ENCODE results near the gene HBEGF.
"Not testable (repeated sequence)": the region's sequence is repeated elsewhere in the genome, so short reads cannot be mapped to it uniquely, and the experiment has no call there.

HBEGF gene

GRCh38 chr5:140360681-140361479 lies 14.5 kb upstream of the HBEGF start:
- no peak for ATAC-seq

- no peak for ATAC-seq
Measured at GRCh38 chr5:140360101-140360500, 13.7 kb upstream of the HBEGF start, which contains the start of gene SLC4A9. SLC4A9 (plus strand) TSS chr5:140360194; CDS start chr5:140360237, 43 bp downstream.

GRCh38 chr5:140358738-140359310 lies 12.4 kb upstream of the HBEGF start:
- no peak for ATAC-seq

GRCh38 chr5:140357726-140358093 lies 11.3 kb upstream of the HBEGF start:
- peak; percentile 93 to 95 for ATAC-seq

GRCh38 chr5:140356853-140357725 lies 10.7 kb upstream of the HBEGF start:
- ATAC-seq = no peak

GRCh38 chr5:140355546-140355945 lies 9.1 kb upstream of the HBEGF start:
- ATAC-seq = no peak

GRCh38 chr5:140351609-140352334 lies 5.4 kb upstream of the HBEGF start:
- ATAC-seq = peak; percentile 72 to 79

GRCh38 chr5:140349244-140349643 lies 2.8 kb upstream of the HBEGF start:
- ATAC-seq = no peak

- no peak for ATAC-seq
Measured at GRCh38 chr5:140348104-140348503, 1.7 kb upstream of the HBEGF start.

GRCh38 chr5:140347360-140347759 lies 957 bp upstream of the HBEGF start:
- no peak for ATAC-seq

- ATAC-seq = peak in 1 of 2 donors; percentile 3
Measured at GRCh38 chr5:140345919-140346347, 470 bp downstream of the HBEGF start.

GRCh38 chr5:140344683-140345423 lies 1.6 kb downstream of the HBEGF start:
- ATAC-seq = peak; percentile 36 to 44

GRCh38 chr5:140343849-140344248 lies 2.6 kb downstream of the HBEGF start:
- ATAC-seq = not testable (repeated sequence)

- ATAC-seq = no peak
Measured at GRCh38 chr5:140342896-140343295, 3.5 kb downstream of the HBEGF start.

- no peak for ATAC-seq
Measured at GRCh38 chr5:140342287-140342686, 4.1 kb downstream of the HBEGF start.

GRCh38 chr5:140341591-140341990 lies 4.8 kb downstream of the HBEGF start:
- ATAC-seq = no peak

GRCh38 chr5:140340605-140341121 lies 5.7 kb downstream of the HBEGF start:
- ATAC-seq = no peak

- ATAC-seq = no peak
Measured at GRCh38 chr5:140339636-140340035, 6.8 kb downstream of the HBEGF start.

GRCh38 chr5:140338908-140339307 lies 7.5 kb downstream of the HBEGF start:
- no peak for ATAC-seq

GRCh38 chr5:140338336-140338735 lies 8.1 kb downstream of the HBEGF start:
- ATAC-seq = no peak

GRCh38 chr5:140337880-140338279 lies 8.5 kb downstream of the HBEGF start:
- ATAC-seq = no peak

GRCh38 chr5:140336388-140336787 lies 10.0 kb downstream of the HBEGF start:
- ATAC-seq = no peak
